Liver (tissue), 9 donors: ENCODE results near the gene GSTA1. TPM values are rescaled to one million over a fixed set of nuclear protein-coding genes. Genes with fewer than 3 reads are reported as not detected.
"Not testable (repeated sequence)": the region's sequence is repeated elsewhere in the genome, so short reads cannot be mapped to it uniquely, and the experiment has no call there.

Source experiments
- DNase-seq: peaks from one replicate; pipeline ENCODE4 v3.0.0-alpha.2; 2017; ENCODE audit warnings: low spot score
- H3K27ac ChIP-seq, 2 donors: one replicate each; pipeline ENCODE4 v1.7.0; 2013; ENCODE audit warnings: inconsistent platforms in 2 of 2, low read length in 2 of 2, control low read depth in 1 of 2, low read depth in 1 of 2, mild to moderate bottlenecking in 1 of 2
- H3K27me3 ChIP-seq, 4 donors: one replicate each; pipeline versions ENCODE4 v1.6.1 to v1.7.0; 2013; ENCODE audit warnings: low read length in 3 of 4, inconsistent platforms in 1 of 4, mild to moderate bottlenecking in 1 of 4, moderate library complexity in 1 of 4; ENCODE audit not compliant: control insufficient read depth in 4 of 4, insufficient read depth in 4 of 4
- H3K36me3 ChIP-seq, 4 donors: one replicate each; pipeline versions ENCODE4 v1.6.1 to v1.7.0; 2013; ENCODE audit warnings: low read length in 3 of 4, mild to moderate bottlenecking in 3 of 4, low read depth in 1 of 4, moderate library complexity in 1 of 4; ENCODE audit not compliant: control insufficient read depth in 4 of 4, insufficient read depth in 3 of 4
- H3K4me1 ChIP-seq, 4 donors: one replicate each; pipeline versions ENCODE4 v1.6.1 to v1.7.0; 2013; ENCODE audit warnings: low read length in 3 of 4, mild to moderate bottlenecking in 3 of 4, moderate library complexity in 1 of 4; ENCODE audit not compliant: control insufficient read depth in 4 of 4, insufficient read depth in 4 of 4
- H3K4me3 ChIP-seq, 3 donors: one replicate each; pipeline versions ENCODE4 v1.6.1 to v1.7.0; 2013; ENCODE audit warnings: low read length in 3 of 3, control low read depth in 1 of 3, low read depth in 1 of 3, mild to moderate bottlenecking in 1 of 3
- H3K9ac ChIP-seq, 2 donors: one replicate each; pipeline ENCODE4 v1.7.0; 2013; ENCODE audit warnings: low read length in 2 of 2, mild to moderate bottlenecking in 2 of 2, moderate library complexity in 2 of 2, control low read depth in 1 of 2, low read depth in 1 of 2
- H3K9me3 ChIP-seq, 4 donors: one replicate each; pipeline versions ENCODE4 v1.6.1 to v1.7.0; 2013; ENCODE audit warnings: low read length in 3 of 4; ENCODE audit not compliant: control insufficient read depth in 4 of 4
- FOXA2 ChIP-seq: IDR thresholded peaks from 2 replicates; pipeline ENCODE4 v1.6.1; 2016; ENCODE audit warnings: antibody characterized with exemption
- GABPA ChIP-seq, 2 donors: IDR thresholded peaks in 1 of 2; conservative IDR thresholded peaks in 1 of 2; 2 replicates each; pipeline ENCODE4 v1.6.1; 2016; ENCODE audit warnings: antibody characterized with exemption in 2 of 2, mild to moderate bottlenecking in 1 of 2, moderate library complexity in 1 of 2
- HNF4G ChIP-seq: IDR thresholded peaks from 2 replicates; pipeline ENCODE4 v1.6.1; 2016; ENCODE audit warnings: antibody characterized with exemption
- WGBS: extraction: QIAGEN DNeasy Blood & Tissue Kit; methylation state at CpG from one replicate; pipeline ENCODE4 v1.1.7; 2013; 5-methylcytosine and 5-hydroxymethylcytosine counted together
- polyA plus RNA-seq, 2 donors: library from polyadenylated mRNA; stranded (reverse) in 1 of 2; unstranded in 1 of 2; fragments of 200-250 nt in 1 of 2; fragments of >200 nt in 1 of 2; fragmentation: Nextera tagmentation in 1 of 2; extraction: Ambion mirVana in 1 of 2; gene quantifications; one replicate each; pipeline versions ENCODE4 v1.2.1 to v1.2.3, GENCODE V29; 2013 to 2015
- total RNA-seq, 2 donors: library from RNA; depleted of rRNA; stranded (reverse); fragments of >200 nt; gene quantifications; one replicate each; pipeline ENCODE4 v1.2.3, GENCODE V29; 2014
- TF ChIP-seq, protein P1 (sequence below): IDR thresholded peaks from 2 replicates; pipeline ENCODE4 v1.6.1; 2016; ENCODE audit warnings: antibody characterized with exemption
- donor health status: healthy.
- donor health status: healthy.
- donor health status: healthy.
- donor health status: healthy.
- donor health status: healthy.

Gene GSTA1
- total and polyA plus RNA-seq, 4 donors = 59.4 to 247 (median 145) TPM

DNA sequence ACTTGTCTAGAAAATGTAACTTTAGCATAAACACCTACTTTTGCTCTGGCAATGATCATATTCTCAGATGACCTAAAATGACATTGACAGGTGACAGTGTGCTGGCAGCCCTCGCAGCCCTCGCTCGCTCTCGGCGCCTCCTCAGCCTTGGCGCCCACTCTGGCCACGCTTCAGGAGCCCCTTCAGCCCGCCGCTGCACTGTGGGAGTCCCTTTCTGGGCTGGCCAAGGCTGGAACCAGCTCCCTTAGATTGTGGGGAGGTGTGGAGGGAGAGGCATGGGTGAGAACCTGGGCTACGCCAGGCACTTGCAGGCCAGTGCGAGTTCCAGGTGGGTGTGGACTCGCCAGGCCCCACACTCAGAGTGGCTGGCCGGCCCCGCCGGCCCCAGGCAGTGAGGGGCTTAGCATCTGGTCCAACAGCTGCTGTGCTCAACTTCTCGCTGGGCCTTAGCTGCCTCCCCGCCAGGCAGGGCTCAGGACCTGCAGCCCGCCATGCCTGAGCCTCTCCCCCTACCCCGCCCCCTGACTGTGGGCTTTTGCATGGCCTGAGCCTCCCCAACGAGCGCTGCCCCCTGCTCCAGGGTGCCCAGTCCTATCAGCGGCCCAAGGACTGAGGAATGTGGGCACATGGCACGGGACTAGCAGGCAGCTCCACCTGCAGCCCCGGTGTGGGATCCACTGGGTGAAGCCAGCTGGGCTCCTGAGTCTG is 17.2 kb downstream of the GSTA1 start (continued):
- TF ChIP-seq, protein P1, sequence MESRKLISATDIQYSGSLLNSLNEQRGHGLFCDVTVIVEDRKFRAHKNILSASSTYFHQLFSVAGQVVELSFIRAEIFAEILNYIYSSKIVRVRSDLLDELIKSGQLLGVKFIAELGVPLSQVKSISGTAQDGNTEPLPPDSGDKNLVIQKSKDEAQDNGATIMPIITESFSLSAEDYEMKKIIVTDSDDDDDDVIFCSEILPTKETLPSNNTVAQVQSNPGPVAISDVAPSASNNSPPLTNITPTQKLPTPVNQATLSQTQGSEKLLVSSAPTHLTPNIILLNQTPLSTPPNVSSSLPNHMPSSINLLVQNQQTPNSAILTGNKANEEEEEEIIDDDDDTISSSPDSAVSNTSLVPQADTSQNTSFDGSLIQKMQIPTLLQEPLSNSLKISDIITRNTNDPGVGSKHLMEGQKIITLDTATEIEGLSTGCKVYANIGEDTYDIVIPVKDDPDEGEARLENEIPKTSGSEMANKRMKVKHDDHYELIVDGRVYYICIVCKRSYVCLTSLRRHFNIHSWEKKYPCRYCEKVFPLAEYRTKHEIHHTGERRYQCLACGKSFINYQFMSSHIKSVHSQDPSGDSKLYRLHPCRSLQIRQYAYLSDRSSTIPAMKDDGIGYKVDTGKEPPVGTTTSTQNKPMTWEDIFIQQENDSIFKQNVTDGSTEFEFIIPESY = no peak
- no peak for TF ChIP-seq FOXA2

DNA sequence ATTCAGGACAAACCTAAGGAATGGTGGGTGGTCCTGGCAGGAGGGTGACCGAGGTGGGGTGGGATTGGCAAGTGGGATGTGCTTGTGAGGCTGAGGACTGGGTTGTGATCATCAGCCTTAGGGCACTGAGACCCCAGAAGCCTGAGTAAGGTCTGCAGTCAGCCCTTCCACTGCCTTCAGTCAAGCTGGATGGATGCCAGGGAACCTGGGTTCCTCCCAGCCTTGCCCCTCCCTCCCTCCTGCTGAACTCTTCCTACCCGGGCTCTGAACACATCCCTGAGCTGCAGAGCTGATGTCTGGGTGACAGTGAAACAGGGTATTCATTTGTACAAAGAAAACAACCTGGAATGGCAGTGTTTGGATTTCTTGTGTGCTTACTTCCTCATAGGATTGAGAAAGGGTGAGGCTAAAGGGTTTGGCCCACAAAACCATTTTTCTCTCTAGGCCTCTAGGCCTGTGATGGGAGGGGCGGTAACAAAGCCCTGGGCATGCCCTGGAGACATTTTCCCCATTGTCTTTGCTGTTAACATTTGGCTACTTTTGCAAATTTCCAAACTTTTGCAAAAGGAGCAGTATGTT is 20.8 kb downstream of the GSTA1 start:
- not testable (repeated sequence) for H3K27ac ChIP-seq, DNase-seq, H3K9ac ChIP-seq, H3K9me3 ChIP-seq, H3K4me3 ChIP-seq, H3K27me3 ChIP-seq, H3K36me3 ChIP-seq, H3K4me1 ChIP-seq
- 61% methylated on average over 3 of the region's 3 CpGs for WGBS

DNA sequence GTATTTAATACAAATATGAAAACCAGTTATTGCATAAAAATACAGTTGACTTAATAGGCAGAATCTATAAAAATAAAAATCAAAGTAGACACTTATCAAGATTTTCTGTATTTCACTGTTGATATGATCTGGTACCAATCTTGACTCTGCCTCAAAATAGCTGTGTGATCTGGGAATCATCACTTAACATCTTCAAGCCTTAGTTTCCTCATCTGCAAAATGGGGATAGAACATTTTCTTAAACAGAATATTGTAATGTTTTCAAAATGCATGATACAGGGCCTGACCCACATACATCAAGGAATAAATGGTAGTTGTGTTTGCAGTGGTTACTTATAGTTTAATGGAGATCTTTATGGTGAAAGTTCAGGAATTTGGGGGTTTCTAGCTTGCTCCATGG is 21.4 kb downstream of the GSTA1 start:
- H3K36me3 ChIP-seq, H3K4me1 ChIP-seq, H3K27ac ChIP-seq, DNase-seq, H3K9me3 ChIP-seq, H3K27me3 ChIP-seq, H3K4me3 ChIP-seq, H3K9ac ChIP-seq: not testable (repeated sequence)

DNA sequence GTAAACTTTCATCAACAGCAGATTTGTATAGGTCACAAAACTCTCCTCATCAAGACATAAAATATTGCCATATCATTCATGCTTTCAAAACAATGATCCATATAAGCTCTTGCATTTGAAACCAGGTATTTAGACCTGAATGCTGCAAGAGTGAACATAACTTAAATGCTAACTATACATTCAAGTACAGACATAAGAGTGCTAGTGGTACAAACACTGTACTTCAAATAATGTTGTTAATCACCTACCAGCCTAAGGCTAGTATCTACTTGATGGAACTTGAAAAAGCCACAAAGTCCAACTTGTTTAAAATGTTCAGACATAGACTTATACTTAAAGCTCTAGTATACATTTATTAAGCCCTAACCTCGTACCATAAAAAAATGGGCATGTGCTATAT is 24.4 kb downstream of the GSTA1 start:
- H3K9me3 ChIP-seq = no peaks in the 10 kb centered on the region
- H3K4me1 ChIP-seq = no peaks in the 10 kb centered on the region
- no peaks in the 10 kb centered on the region for H3K36me3 ChIP-seq
- H3K27ac ChIP-seq = no peak overlapping the region
- TF ChIP-seq HNF4G = no peak
- TF ChIP-seq, protein P1 = no peak
- no peak for TF ChIP-seq GABPA (IDR thresholded peaks at IDR 0.05 in 1 of 2, conservative IDR thresholded peaks at IDR 0.05 in 1 of 2)
- 82% methylated on average over 1 of the region's 1 CpG for WGBS
- no peak for DNase-seq
- H3K27me3 ChIP-seq = no peaks in the 10 kb centered on the region
- no peak overlapping the region for H3K9ac ChIP-seq
- no peak overlapping the region for H3K4me3 ChIP-seq

DNA sequence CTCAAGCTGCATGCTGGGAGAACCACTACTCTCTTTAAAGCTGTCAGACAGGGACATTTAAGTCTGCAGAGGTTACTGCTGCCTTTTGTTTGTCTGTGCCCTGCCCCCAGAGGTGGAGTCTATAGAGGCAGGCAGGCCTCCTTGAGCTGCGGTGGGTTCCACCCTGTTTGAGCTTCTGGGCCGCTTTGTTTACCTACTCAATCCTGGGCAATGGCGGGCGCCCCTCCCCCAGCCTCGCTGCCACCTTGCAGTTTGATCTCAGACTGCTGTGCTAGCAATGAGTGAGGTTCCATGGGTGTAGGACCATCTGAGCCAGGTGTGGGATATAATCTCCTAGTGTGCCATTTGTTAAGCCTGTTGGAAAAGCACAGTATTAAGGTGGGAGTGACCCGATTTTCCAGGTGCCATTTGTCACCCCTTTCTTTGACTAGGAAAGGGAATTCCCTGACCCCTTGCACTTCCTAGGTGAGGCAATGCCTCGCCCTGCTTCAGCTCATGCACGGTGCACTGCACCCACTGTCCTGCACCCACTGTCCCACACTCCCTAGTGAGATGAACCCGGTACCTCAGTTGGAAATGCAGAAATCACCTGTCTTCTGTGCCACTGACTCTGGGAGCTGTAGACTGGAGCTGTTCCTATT is 26.8 kb downstream of the GSTA1 start:
- H3K27ac ChIP-seq, H3K9ac ChIP-seq, H3K36me3 ChIP-seq, H3K4me1 ChIP-seq, H3K4me3 ChIP-seq, H3K27me3 ChIP-seq, DNase-seq, H3K9me3 ChIP-seq: not testable (repeated sequence)
- WGBS = 86% methylated on average over 9 of the region's 9 CpGs

DNA sequence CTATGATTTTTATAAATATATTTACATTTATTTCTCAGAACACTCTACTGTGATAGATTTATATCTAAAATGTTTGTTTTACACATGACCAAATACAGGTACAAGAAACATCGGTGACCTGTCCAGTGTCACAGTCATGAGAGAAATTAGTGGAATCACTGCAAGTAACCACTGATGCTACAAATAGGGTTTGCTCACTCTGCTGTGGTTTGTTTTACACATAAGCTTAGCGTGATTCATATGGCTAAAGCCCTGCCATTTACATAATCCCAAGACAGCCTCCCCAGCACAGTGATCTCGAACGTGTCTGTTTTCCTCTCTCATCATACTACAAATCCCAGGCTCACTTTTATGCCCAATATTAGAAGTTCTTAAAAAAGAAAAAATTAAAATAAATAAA is 34.2 kb downstream of the GSTA1 start:
- not testable (repeated sequence) for H3K9me3 ChIP-seq, H3K27ac ChIP-seq, H3K4me1 ChIP-seq, H3K27me3 ChIP-seq, H3K36me3 ChIP-seq, H3K4me3 ChIP-seq, DNase-seq, H3K9ac ChIP-seq
- 89% methylated on average over 4 of the region's 4 CpGs for WGBS

DNA sequence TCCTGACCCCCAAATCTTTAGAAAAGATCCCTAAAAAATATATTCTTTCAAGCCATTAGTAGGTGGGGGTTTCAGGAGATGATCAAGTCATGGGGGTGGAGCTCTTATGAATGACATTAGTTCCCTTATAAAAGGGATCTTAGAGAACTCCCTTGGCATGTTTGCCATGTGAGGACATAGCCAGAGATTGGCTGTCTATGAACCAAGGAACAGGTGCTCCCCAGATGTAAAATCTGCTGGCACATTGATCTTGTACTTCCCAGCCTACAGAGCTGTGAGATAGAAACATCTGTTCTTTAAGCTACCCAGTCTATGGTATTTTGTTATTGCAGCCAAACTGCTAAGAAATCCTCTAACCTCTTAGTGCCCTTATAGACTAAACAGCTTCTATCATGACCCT is 36.0 kb downstream of the GSTA1 start:
- H3K9ac ChIP-seq, H3K4me1 ChIP-seq, H3K36me3 ChIP-seq, H3K9me3 ChIP-seq, H3K27me3 ChIP-seq, H3K27ac ChIP-seq, H3K4me3 ChIP-seq, DNase-seq: not testable (repeated sequence)
